VCaP (cell line): ENCODE data around the gene RIPK3.
"Not testable (repeated sequence)": the region's sequence is repeated elsewhere in the genome, so short reads cannot be mapped to it uniquely, and the experiment has no call there.

Experiments
- H3K27ac ChIP-seq: fragments of 450-650 bp; 2 replicates; pipeline ENCODE4 v1.5.1; 2017
- TF ChIP-seq, protein P1 (sequence below): fragments of 450-650 bp; conservative IDR thresholded peaks from 2 replicates; pipeline ENCODE4 v1.5.1; 2017; ENCODE audit warnings: mild to moderate bottlenecking, moderate library complexity

The RIPK3 gene

DNA sequence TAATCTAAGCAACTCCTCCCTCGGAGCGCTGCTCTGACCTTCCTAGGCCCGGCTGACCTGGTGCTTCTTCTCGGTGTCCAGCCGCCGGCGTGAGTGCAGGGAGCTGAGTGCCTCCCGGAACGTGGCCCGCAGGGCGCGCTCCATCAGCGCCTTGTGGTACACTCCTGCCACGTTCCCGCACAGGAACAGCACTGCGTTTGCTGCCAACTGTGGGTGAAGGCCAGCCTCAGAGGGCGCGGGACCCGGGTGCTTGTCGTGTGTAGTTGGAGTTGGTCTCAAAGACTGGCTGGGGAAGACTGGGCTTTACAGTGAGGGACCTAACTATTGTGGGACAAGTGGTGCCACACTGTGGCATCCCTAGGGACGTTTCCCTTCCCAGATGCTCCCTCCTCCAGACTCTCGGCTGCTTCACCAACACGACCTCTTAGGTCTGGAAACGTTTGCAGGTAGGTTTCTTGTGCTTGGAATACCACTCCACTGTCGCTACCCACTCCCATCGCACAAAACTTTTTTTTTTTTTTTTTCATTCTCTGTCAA is 8.0 kb downstream of the RIPK3 start:
- no peak overlapping the region for H3K27ac ChIP-seq
- TF ChIP-seq, protein P1, sequence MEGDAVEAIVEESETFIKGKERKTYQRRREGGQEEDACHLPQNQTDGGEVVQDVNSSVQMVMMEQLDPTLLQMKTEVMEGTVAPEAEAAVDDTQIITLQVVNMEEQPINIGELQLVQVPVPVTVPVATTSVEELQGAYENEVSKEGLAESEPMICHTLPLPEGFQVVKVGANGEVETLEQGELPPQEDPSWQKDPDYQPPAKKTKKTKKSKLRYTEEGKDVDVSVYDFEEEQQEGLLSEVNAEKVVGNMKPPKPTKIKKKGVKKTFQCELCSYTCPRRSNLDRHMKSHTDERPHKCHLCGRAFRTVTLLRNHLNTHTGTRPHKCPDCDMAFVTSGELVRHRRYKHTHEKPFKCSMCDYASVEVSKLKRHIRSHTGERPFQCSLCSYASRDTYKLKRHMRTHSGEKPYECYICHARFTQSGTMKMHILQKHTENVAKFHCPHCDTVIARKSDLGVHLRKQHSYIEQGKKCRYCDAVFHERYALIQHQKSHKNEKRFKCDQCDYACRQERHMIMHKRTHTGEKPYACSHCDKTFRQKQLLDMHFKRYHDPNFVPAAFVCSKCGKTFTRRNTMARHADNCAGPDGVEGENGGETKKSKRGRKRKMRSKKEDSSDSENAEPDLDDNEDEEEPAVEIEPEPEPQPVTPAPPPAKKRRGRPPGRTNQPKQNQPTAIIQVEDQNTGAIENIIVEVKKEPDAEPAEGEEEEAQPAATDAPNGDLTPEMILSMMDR, result no peak

DNA sequence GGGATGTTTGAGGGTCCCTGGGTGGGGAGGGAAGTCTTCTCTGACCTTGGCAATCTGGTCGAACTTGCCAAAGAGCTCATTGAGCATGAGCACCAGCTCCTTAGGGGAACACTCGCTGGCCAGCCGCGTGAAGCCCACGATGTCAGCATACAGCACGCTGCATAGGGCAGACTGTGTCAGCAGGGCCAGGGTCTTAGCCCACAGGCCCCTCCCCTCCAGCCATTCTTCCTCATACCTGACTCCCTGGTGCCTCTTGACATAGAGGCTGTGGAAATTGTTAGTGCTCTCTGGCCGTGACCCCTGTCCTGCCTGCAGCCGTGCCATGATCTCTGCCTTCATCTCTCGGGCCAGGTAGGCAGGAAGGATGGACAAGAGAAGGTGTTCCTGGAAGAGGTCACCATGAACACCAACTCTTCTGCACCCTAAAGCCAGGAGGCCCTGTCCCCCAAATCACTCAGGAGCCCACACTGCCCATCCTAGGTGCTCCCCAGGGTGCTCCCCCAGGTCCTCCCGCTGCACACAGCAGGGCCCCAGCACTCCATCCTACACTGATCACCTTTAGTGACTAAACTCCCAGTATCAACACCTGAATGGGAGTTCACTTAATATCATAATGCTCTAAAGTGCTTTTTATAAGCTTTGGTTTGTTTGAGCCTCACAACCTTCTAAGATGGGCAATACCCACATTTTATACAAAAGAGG is 8.7 kb downstream of the RIPK3 start:
- TF ChIP-seq, protein P1, result no peak
- no peak overlapping the region for H3K27ac ChIP-seq

- TF ChIP-seq, protein P1, result no peak
- no peak overlapping the region for H3K27ac ChIP-seq
These were observed 10.1 kb downstream of the RIPK3 start for GRCh38 chr14:24329736-24330135.

DNA sequence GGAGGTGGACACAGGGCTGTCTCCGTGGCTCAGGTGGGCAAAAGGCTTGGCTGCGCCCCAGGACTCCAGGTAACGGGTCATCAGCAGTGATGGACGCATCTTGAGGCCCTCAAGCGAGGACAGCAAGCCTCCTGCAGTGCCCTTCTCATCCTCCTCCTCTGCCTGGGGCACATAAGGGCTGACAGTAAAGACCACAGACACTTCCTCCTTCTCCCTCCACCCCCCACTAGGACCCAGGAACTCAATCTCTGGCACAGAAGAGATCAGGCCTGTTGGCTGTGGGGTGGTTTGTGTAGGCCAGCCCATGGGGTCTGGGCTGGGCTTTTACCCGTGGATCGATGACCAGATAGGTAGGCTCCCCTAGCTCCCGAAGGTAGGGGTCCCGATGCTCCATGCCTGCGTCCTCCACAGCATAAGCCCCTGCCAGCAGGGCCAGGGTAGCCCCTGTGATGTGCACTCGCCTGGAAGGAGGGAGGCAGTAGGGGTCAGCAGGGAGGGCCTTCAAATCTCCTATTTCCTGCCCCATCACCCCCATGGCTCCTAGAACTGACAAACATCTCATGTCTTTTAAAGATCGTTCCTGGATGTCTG is 10.6 kb downstream of the RIPK3 start:
- TF ChIP-seq, protein P1, result no peak
- no peak overlapping the region for H3K27ac ChIP-seq

DNA sequence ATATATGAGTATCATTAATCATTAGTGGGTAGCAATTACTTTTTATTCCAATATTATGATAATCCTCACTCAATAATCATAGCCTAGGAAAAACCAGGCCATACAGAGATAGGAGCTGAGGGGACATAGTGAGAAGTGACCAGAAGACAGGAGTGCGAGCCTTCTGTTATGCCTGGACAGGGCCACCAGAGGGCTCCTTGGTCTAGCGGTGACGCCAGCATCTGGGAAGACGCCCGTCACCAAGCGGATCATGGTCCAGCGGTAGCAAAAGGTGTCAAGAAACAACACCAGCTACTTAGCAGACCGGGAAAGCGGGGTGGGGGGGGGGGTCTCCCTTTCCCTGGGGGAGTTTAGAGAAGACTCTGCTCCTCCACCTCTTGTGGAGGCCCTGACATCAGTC is 11.9 kb downstream of the RIPK3 start:
- TF ChIP-seq, protein P1, result peak; percentile 76
- not testable (repeated sequence) for H3K27ac ChIP-seq

DNA sequence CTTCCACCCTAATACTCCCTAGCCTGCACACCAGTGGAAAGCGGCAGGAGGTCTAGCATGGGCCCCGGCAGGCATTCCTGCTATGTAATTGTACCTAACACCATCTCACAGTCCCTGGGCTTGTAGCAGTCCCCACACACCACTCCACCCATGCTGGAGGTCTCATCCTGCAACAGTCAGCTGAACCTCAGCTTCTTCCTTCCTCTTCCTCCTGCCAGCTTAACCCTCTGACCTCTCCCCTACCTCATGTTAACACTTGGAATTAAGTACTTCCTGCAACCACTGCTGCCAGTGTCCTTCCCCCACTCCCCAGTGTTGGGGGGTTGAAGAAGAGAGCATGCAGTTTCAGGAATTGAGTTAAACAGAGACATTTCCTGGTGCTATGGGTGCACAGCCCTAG is 12.5 kb downstream of the RIPK3 start:
- TF ChIP-seq, protein P1, result no peak
- no peak overlapping the region for H3K27ac ChIP-seq

GRCh38 chr14:24325963-24326362 is 13.8 kb downstream of the RIPK3 start:
- no peak overlapping the region for H3K27ac ChIP-seq
- TF ChIP-seq, protein P1, result no peak
